HCT116 (cell line): Measurements from ENCODE around the gene PRKACA. TPM values are rescaled to one million over a fixed set of nuclear protein-coding genes. Genes with fewer than 3 reads are reported as not detected.

Experiments used
- ATAC-seq: fragments of 200-7000 bp; cut with Tn5 transposase; 2 replicates; pipeline ENCODE4 v1.9.1; 2020; ENCODE audit warnings: mild to moderate bottlenecking, moderate library complexity
- BruUV-seq: library from RNA; stranded (reverse); fragments of 400-500 nt; replicated peaks from 2 replicates; lab custom pipeline; 2021; lab: Mats Ljungman, UMichigan
- CTCF ChIA-PET: fragments of 300-600 bp; sonication (Branson Sonifier 250); formaldehyde crosslinking; loops from one replicate; lab custom pipeline; 2021; ENCODE audit warnings: antibody characterized with exemption; lab: Charles Lee
- POLR2A ChIA-PET: fragments of 300-600, 350-600 bp; sonication (Branson Sonifier 250); formaldehyde crosslinking; loops from one replicate; lab custom pipeline; 2021; ENCODE audit warnings: antibody characterized with exemption; lab: Charles Lee
- RAD21 ChIA-PET, 2 experiments: fragments of 300-600 bp; sonication (Branson Sonifier 250); formaldehyde crosslinking; loops; one replicate each; lab custom pipeline; 2023; ENCODE audit warnings: low total read pairs in 2 of 2; ENCODE audit not compliant: uncharacterized antibody in 2 of 2, unreplicated experiment in 2 of 2, low non-redundant PET in 1 of 2; lab: Charles Lee
- DNase-seq: peaks from one replicate; pipeline ENCODE4 v3.0.0-alpha.2; 2010; ENCODE audit warnings: low read depth, low spot score
- H2AFZ ChIP-seq: fragments of 200-600 bp; shearing (Covaris generic), sonication (generic); 2 replicates; pipeline ENCODE4 v1.6.1; 2017; ENCODE audit warnings: low read depth, mixed run types, mixed read lengths, antibody characterized with exemption, low read length; ENCODE audit not compliant: poor library complexity, severe bottlenecking
- H3K27ac ChIP-seq: 2 replicates; pipeline ENCODE4 v1.5.1; 2012; ENCODE audit warnings: low read depth, low read length
- H3K27me3 ChIP-seq: fragments of 200-600 bp; sonication (generic); 2 replicates; pipeline ENCODE4 v1.6.1; 2016; ENCODE audit warnings: mixed run types, low read length, mixed read lengths; ENCODE audit not compliant: insufficient read depth
- H3K36me3 ChIP-seq, 2 experiments: fragments of 200-500 bp in 1 of 2; fragments of 200-600 bp in 1 of 2; sonication (Bioruptor generic) in 1 of 2; sonication (generic) in 1 of 2; 2 replicates each; pipeline versions ENCODE4 v1.5.1 to v1.6.1; 2014 to 2016; ENCODE audit warnings: low read length in 2 of 2, inconsistent platforms in 1 of 2, mixed read lengths in 1 of 2, mixed run types in 1 of 2; ENCODE audit not compliant: insufficient read depth in 2 of 2, control insufficient read depth in 1 of 2
- H3K4me1 ChIP-seq, 2 experiments: fragments of 200-600 bp in 1 of 2; sonication (generic) in 1 of 2; 2 replicates each; pipeline versions ENCODE4 v1.5.1 to v1.6.1; 2012 to 2017; ENCODE audit warnings: low read length in 2 of 2, inconsistent platforms in 1 of 2, mild to moderate bottlenecking in 1 of 2, mixed read lengths in 1 of 2, mixed run types in 1 of 2, moderate library complexity in 1 of 2; ENCODE audit not compliant: insufficient read depth in 2 of 2, control insufficient read depth in 1 of 2
- H3K4me2 ChIP-seq: fragments of 200-600 bp; sonication (generic); 2 replicates; pipeline ENCODE4 v1.6.1; 2017; ENCODE audit warnings: mixed run types, low read length, mixed read lengths
- H3K4me3 ChIP-seq, 2 experiments: fragments of 200-600 bp in 1 of 2; sonication (generic) in 1 of 2; replicated peaks in 1 of 2; 2 replicates each; pipeline ENCODE4 v1.5.1; 2011 to 2016; ENCODE audit warnings: low read length in 2 of 2, control low read depth in 1 of 2, low read depth in 1 of 2, mild to moderate bottlenecking in 1 of 2, mixed read lengths in 1 of 2, mixed run types in 1 of 2
- H3K79me2 ChIP-seq: fragments of 200-600 bp; sonication (generic); 2 replicates; pipeline ENCODE4 v1.6.1; 2017; ENCODE audit warnings: mild to moderate bottlenecking, mixed run types, low read length, moderate library complexity, mixed read lengths; ENCODE audit not compliant: insufficient read depth
- H3K9ac ChIP-seq: fragments of 200-600 bp; sonication (generic); 2 replicates; pipeline ENCODE4 v1.6.1; 2016; ENCODE audit warnings: low read length, mixed read lengths
- H3K9me2 ChIP-seq: fragments of 200-600 bp; sonication (generic), shearing (Covaris generic); 2 replicates; pipeline ENCODE4 v1.6.1; 2017; ENCODE audit warnings: mixed run types, mild to moderate bottlenecking, moderate library complexity; ENCODE audit not compliant: insufficient read depth
- H3K9me3 ChIP-seq, 2 experiments: fragments of 200-500 bp in 1 of 2; fragments of 200-600 bp in 1 of 2; sonication (Bioruptor generic) in 1 of 2; sonication (generic) in 1 of 2; 2 replicates each; pipeline ENCODE4 v1.6.1; 2014 to 2017; ENCODE audit warnings: low read length in 2 of 2, mixed read lengths in 2 of 2, inconsistent platforms in 1 of 2, low read depth in 1 of 2, mild to moderate bottlenecking in 1 of 2, mixed run types in 1 of 2, moderate library complexity in 1 of 2; ENCODE audit not compliant: control insufficient read depth in 1 of 2, insufficient read depth in 1 of 2
- H4K20me1 ChIP-seq: fragments of 200-600 bp; sonication (generic), shearing (Covaris generic); 2 replicates; pipeline ENCODE4 v1.6.1; 2017; ENCODE audit warnings: mixed run types, mild to moderate bottlenecking, moderate library complexity; ENCODE audit not compliant: insufficient read depth
- ATF3 ChIP-seq: IDR thresholded peaks from 2 replicates; pipeline ENCODE4 v1.6.1; 2012
- CEBPB ChIP-seq: IDR thresholded peaks from 2 replicates; pipeline ENCODE4 v1.6.1; 2012; ENCODE audit warnings: low read depth
- EZH2 ChIP-seq: fragments of 200-600 bp; sonication (generic); IDR thresholded peaks from 2 replicates; pipeline ENCODE4 v1.6.1; 2017; ENCODE audit warnings: antibody characterized with exemption, mixed run types
- EZH2phosphoT487 ChIP-seq: fragments of 200-600 bp; IDR thresholded peaks from 2 replicates; pipeline ENCODE4 v1.6.1; 2018; ENCODE audit warnings: antibody characterized with exemption, borderline replicate concordance
- MAX ChIP-seq: IDR thresholded peaks from 2 replicates; pipeline ENCODE4 v1.6.1; 2012
- POLR2AphosphoS5 ChIP-seq: IDR thresholded peaks from 2 replicates; pipeline ENCODE4 v1.6.1; 2011; ENCODE audit warnings: mild to moderate bottlenecking, low read depth, low read length, moderate library complexity
- RAD21 ChIP-seq: IDR thresholded peaks from 2 replicates; pipeline ENCODE4 v1.6.1; 2012; ENCODE audit warnings: low read depth, mild to moderate bottlenecking
- SIN3A ChIP-seq: IDR thresholded peaks from 2 replicates; pipeline ENCODE4 v1.6.1; 2012; ENCODE audit warnings: low read depth
- SP1 ChIP-seq: IDR thresholded peaks from 2 replicates; pipeline ENCODE4 v1.6.1; 2012; ENCODE audit warnings: low read depth
- YY1 ChIP-seq: IDR thresholded peaks from 2 replicates; pipeline ENCODE4 v1.6.1; 2011; ENCODE audit warnings: low read length, low read depth, moderate library complexity, mild to moderate bottlenecking; ENCODE audit not compliant: insufficient replicate concordance; ENCODE audit errors: extremely low read depth
- ZBTB33 ChIP-seq: IDR thresholded peaks from 2 replicates; pipeline ENCODE4 v1.6.1; 2011; ENCODE audit warnings: mild to moderate bottlenecking, low read length, moderate library complexity; ENCODE audit not compliant: insufficient replicate concordance; ENCODE audit errors: extremely low read depth
- ZFX ChIP-seq: fragments of 450-650 bp; IDR thresholded peaks from 2 replicates; pipeline ENCODE4 v1.6.1; 2017
- intact Hi-C: fragments of 100-400 bp; cut with micrococcal nuclease; formaldehyde crosslinking; loops from 2 replicates; pipeline ENCODE4 v1.10.0; 2022
- total RNA-seq: library from RNA; stranded (reverse); gene quantifications from one replicate; pipeline ENCODE4 v1.2.1, GENCODE V29; 2021; ENCODE audit not compliant: unreplicated experiment
- TF ChIP-seq, protein P1 (sequence below), 3 experiments: fragments of 200-600 bp in 1 of 3; sonication (generic) in 1 of 3; IDR thresholded peaks in 2 of 3; conservative IDR thresholded peaks in 1 of 3; 2 replicates each; pipeline ENCODE4 v1.5.1; 2012 to 2017; ENCODE audit warnings: low read depth in 2 of 3, low read length in 2 of 3, antibody characterized with exemption in 1 of 3, borderline replicate concordance in 1 of 3, control low read depth in 1 of 3, mild to moderate bottlenecking in 1 of 3, mixed read lengths in 1 of 3, mixed run types in 1 of 3, moderate library complexity in 1 of 3; ENCODE audit not compliant: insufficient read depth in 1 of 3

The PRKACA gene
- total RNA-seq, 1 experiment from 2014 or later = 95.7 TPM

DNA sequence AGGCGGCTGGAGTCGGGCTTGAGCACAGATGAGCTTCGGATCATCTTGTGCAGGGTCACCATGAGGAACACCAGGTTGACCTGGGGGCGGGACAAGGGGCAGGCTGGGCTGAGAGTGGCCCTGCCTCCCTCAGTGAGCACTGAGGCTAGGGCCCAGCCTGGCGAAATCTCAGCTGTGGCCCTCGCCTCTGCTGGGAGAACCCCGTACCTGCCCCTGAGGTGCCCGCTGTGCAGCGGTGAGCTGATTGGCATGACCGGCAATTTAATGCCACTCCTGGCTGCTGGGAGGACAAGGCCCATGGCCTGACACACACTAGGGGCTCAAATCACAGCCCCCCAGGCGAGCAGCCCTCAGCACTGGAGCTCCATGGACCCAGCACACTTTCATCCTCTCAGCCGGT, 38.6 kb upstream of the PRKACA start:
- intact Hi-C loops = no loop called here
- POLR2A ChIA-PET = no interaction called here
- H3K36me3 ChIP-seq = peaks cover 48 to 51% of the 10 kb centered on the region in 2 experiments
- no peaks in the 10 kb centered on the region for H3K9me2 ChIP-seq
- no peak overlapping the region for H3K4me3 ChIP-seq
- no peaks in the 10 kb centered on the region for H3K9me3 ChIP-seq
- no peak overlapping the region for H3K9ac ChIP-seq
- no peak overlapping the region for H3K27ac ChIP-seq
- ATAC-seq (no peak), DNase-seq (no peak)
- H2AFZ ChIP-seq = no peak overlapping the region
- no TSS peak for BruUV-seq
- no peak overlapping the region for H3K4me2 ChIP-seq
- TF ChIP-seq SIN3A = no peak
- no peak for TF ChIP-seq CEBPB
- no peak for TF ChIP-seq MAX
- TF ChIP-seq EZH2phosphoT487 = no peak
- TF ChIP-seq ZFX = no peak
- TF ChIP-seq EZH2 = no peak
- no peak for TF ChIP-seq ATF3
- TF ChIP-seq ZBTB33 = no peak
- TF ChIP-seq, protein P1, sequence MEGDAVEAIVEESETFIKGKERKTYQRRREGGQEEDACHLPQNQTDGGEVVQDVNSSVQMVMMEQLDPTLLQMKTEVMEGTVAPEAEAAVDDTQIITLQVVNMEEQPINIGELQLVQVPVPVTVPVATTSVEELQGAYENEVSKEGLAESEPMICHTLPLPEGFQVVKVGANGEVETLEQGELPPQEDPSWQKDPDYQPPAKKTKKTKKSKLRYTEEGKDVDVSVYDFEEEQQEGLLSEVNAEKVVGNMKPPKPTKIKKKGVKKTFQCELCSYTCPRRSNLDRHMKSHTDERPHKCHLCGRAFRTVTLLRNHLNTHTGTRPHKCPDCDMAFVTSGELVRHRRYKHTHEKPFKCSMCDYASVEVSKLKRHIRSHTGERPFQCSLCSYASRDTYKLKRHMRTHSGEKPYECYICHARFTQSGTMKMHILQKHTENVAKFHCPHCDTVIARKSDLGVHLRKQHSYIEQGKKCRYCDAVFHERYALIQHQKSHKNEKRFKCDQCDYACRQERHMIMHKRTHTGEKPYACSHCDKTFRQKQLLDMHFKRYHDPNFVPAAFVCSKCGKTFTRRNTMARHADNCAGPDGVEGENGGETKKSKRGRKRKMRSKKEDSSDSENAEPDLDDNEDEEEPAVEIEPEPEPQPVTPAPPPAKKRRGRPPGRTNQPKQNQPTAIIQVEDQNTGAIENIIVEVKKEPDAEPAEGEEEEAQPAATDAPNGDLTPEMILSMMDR (IDR thresholded peaks at IDR 0.05 in 2 of 3, conservative IDR thresholded peaks at IDR 0.05 in 1 of 3; ENCODE audit: borderline replicate concordance in 1 of 3, insufficient read depth in 1 of 3, low read depth in 2 of 3, low read length in 2 of 3) = no peak
- no peak for TF ChIP-seq POLR2AphosphoS5
- TF ChIP-seq SP1 = no peak
- no peak for TF ChIP-seq YY1
- TF ChIP-seq RAD21 = no peak
- H3K4me1 ChIP-seq = no peaks in the 10 kb centered on the region
- no peaks in the 10 kb centered on the region for H3K27me3 ChIP-seq
- RAD21 ChIA-PET = no interaction called here
- no peaks in the 10 kb centered on the region for H3K79me2 ChIP-seq
- H4K20me1 ChIP-seq = no peaks in the 10 kb centered on the region
- CTCF ChIA-PET = no interaction called here
